ENCODE data around the gene COL8A1.

Gene COL8A1

DNA sequence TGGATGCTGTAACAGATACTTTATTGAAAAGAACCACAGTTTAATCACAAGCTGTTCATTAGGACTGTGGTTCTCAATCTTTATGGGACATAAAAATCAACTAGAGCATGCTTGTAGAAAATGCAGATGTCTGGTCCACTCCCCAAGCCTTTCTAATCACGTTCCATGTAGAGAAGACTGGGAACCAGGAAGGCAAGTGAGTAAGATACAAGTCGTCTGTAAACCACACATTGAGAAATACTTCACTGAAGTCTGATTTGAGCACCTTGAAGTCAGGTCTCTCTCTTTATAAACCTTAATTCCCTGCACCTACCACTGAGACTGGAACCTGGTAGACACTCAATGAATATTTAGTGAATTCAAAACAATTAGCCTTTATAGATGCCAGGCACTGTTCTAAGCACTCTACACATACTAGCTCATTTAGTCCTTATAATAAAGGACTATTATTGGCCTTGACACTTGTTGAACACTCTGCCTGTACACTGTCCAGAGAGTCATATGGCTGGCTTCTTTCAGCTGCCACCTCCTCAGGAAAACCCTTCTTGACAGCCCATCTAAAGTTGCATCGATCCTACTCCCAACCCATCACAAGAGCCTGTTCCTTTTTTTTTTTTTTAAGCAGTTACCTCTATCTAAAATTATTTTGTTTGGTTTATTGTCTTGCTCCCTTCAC is 120.2 kb downstream of the COL8A1 start:
- TF ChIP-seq POLR2AphosphoS5 (IDR thresholded peaks at IDR 0.05; ENCODE audit: low read depth) = no peak
- TF ChIP-seq SPI1 (IDR thresholded peaks at IDR 0.05; ENCODE audit: borderline replicate concordance, low read depth) = no peak
- TF ChIP-seq, protein P1, sequence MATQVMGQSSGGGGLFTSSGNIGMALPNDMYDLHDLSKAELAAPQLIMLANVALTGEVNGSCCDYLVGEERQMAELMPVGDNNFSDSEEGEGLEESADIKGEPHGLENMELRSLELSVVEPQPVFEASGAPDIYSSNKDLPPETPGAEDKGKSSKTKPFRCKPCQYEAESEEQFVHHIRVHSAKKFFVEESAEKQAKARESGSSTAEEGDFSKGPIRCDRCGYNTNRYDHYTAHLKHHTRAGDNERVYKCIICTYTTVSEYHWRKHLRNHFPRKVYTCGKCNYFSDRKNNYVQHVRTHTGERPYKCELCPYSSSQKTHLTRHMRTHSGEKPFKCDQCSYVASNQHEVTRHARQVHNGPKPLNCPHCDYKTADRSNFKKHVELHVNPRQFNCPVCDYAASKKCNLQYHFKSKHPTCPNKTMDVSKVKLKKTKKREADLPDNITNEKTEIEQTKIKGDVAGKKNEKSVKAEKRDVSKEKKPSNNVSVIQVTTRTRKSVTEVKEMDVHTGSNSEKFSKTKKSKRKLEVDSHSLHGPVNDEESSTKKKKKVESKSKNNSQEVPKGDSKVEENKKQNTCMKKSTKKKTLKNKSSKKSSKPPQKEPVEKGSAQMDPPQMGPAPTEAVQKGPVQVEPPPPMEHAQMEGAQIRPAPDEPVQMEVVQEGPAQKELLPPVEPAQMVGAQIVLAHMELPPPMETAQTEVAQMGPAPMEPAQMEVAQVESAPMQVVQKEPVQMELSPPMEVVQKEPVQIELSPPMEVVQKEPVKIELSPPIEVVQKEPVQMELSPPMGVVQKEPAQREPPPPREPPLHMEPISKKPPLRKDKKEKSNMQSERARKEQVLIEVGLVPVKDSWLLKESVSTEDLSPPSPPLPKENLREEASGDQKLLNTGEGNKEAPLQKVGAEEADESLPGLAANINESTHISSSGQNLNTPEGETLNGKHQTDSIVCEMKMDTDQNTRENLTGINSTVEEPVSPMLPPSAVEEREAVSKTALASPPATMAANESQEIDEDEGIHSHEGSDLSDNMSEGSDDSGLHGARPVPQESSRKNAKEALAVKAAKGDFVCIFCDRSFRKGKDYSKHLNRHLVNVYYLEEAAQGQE (IDR thresholded peaks at IDR 0.05; ENCODE audit: insufficient replicate concordance, low read depth) = no peak
- no peak for TF ChIP-seq GABPA (IDR thresholded peaks at IDR 0.05; ENCODE audit: low read depth)
- TF ChIP-seq, protein P2, sequence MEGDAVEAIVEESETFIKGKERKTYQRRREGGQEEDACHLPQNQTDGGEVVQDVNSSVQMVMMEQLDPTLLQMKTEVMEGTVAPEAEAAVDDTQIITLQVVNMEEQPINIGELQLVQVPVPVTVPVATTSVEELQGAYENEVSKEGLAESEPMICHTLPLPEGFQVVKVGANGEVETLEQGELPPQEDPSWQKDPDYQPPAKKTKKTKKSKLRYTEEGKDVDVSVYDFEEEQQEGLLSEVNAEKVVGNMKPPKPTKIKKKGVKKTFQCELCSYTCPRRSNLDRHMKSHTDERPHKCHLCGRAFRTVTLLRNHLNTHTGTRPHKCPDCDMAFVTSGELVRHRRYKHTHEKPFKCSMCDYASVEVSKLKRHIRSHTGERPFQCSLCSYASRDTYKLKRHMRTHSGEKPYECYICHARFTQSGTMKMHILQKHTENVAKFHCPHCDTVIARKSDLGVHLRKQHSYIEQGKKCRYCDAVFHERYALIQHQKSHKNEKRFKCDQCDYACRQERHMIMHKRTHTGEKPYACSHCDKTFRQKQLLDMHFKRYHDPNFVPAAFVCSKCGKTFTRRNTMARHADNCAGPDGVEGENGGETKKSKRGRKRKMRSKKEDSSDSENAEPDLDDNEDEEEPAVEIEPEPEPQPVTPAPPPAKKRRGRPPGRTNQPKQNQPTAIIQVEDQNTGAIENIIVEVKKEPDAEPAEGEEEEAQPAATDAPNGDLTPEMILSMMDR (IDR thresholded peaks at IDR 0.05; ENCODE audit: insufficient read depth, low read length) = no peak
- DNase-seq (ENCODE audit: low read depth in 1 of 2, low spot score in 1 of 2) = no peak
- Histone ChIP-seq H3K27me3 (ENCODE audit: insufficient read depth, poor library complexity, severe bottlenecking) (peaks cover 12% of the 10 kb centered on the region), H3K27ac (replicated peaks) (no peak overlapping the region), H3K4me3 (replicated peaks; ENCODE audit: insufficient read depth, low read length) (no peak overlapping the region)

DNA sequence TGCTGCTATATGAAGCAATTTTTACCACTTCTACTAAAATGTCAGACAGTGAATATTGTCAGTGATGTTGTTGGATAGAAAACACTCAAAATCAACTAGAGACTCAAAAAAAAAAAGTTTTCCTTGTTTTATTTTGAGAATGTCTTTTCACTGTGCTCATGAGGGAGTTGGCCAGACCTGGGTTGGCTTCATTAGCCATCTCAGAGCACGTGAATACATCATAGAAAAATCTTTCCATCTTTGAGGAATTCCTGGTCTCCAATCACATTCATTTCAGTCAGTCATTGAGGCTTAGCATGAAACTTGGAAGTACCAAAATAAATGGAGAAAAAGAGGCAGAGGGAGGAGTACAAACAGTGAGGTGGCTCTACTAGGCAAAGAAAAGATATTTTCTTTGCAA is 121.6 kb downstream of the COL8A1 start:
- no peak overlapping the region for H3K4me3 ChIP-seq (replicated peaks; ENCODE audit: insufficient read depth, low read length)
- peaks cover 12% of the 10 kb centered on the region for H3K27me3 ChIP-seq (ENCODE audit: insufficient read depth, poor library complexity, severe bottlenecking)
- no peak for DNase-seq (ENCODE audit: low read depth in 1 of 2, low spot score in 1 of 2)
- H3K27ac ChIP-seq (replicated peaks) = no peak overlapping the region
- TF ChIP-seq GABPA (IDR thresholded peaks at IDR 0.05; ENCODE audit: low read depth) (no peak), POLR2AphosphoS5 (IDR thresholded peaks at IDR 0.05; ENCODE audit: low read depth) (no peak), SPI1 (IDR thresholded peaks at IDR 0.05; ENCODE audit: borderline replicate concordance, low read depth) (no peak)
- TF ChIP-seq, protein P1 (IDR thresholded peaks at IDR 0.05; ENCODE audit: insufficient replicate concordance, low read depth) = no peak
- TF ChIP-seq, protein P2 (IDR thresholded peaks at IDR 0.05; ENCODE audit: insufficient read depth, low read length) = no peak

DNA sequence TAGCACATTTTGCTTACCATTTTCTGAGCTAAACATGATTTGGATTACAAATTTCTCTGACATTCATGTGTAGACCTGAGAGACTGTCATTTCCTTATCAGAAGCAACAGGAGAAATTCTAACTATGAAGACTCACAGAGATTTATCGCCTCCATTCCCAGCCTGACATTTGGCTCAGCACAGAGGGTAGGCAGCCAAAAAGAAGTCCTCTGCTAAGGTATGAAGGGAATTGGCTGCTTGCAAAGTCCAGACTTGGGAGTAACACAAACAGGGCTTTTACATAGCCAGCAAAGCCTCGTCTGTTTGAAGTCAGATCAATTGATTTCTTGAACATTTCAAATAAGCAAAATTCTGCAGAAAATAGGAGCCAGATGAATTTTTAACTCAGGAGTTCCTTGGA is 122.2 kb downstream of the COL8A1 start:
- TF ChIP-seq POLR2AphosphoS5 (IDR thresholded peaks at IDR 0.05; ENCODE audit: low read depth) (no peak), SPI1 (IDR thresholded peaks at IDR 0.05; ENCODE audit: borderline replicate concordance, low read depth) (no peak), GABPA (IDR thresholded peaks at IDR 0.05; ENCODE audit: low read depth) (no peak)
- TF ChIP-seq, protein P1 (IDR thresholded peaks at IDR 0.05; ENCODE audit: insufficient replicate concordance, low read depth) = no peak
- TF ChIP-seq, protein P2 (IDR thresholded peaks at IDR 0.05; ENCODE audit: insufficient read depth, low read length) = no peak
- DNase-seq (ENCODE audit: low read depth in 1 of 2, low spot score in 1 of 2) = no peak
- H3K27me3 ChIP-seq (ENCODE audit: insufficient read depth, poor library complexity, severe bottlenecking) = peaks cover 7% of the 10 kb centered on the region
- H3K27ac ChIP-seq (replicated peaks) = no peak overlapping the region
- no peak overlapping the region for H3K4me3 ChIP-seq (replicated peaks; ENCODE audit: insufficient read depth, low read length)
